Neural progenitor cell (in vitro differentiated cells): ENCODE results near the gene MDGA2. TPM values are rescaled to one million over a fixed set of nuclear protein-coding genes. Genes with fewer than 3 reads are reported as not detected.

ENCODE experiments used
- DNase-seq: peaks from one replicate; pipeline ENCODE4 v3.0.0-alpha.2; 2016; ENCODE audit warnings: low spot score
- H2AFZ ChIP-seq: fragments of 200-600 bp; sonication (generic); replicated peaks from 2 replicates; pipeline ENCODE4 v1.6.1; 2016; ENCODE audit warnings: antibody characterized with exemption
- H3F3A ChIP-seq: fragments of 200-600 bp; sonication (generic); 2 replicates; pipeline ENCODE4 v1.6.1; 2016; ENCODE audit warnings: antibody characterized with exemption, low read depth
- H3K27ac ChIP-seq: fragments of 200-600 bp; sonication (generic); 2 replicates; pipeline ENCODE4 v1.5.1; 2016; ENCODE audit warnings: mild to moderate bottlenecking
- H3K27me3 ChIP-seq: fragments of 200-600 bp; sonication (generic); 2 replicates; pipeline ENCODE4 v1.6.1; 2016; ENCODE audit warnings: mild to moderate bottlenecking, moderate library complexity
- H3K36me3 ChIP-seq: fragments of 200-600 bp; sonication (generic); 2 replicates; pipeline ENCODE4 v1.5.1; 2016
- H3K4me1 ChIP-seq: fragments of 200-600 bp; sonication (generic); 2 replicates; pipeline ENCODE4 v1.6.1; 2016; ENCODE audit warnings: mixed run types
- H3K4me2 ChIP-seq: fragments of 200-600 bp; sonication (generic); 2 replicates; pipeline ENCODE4 v1.6.1; 2016
- H3K4me3 ChIP-seq: fragments of 200-600 bp; sonication (generic); 2 replicates; pipeline ENCODE4 v1.5.1; 2016
- H3K79me2 ChIP-seq: fragments of 200-600 bp; sonication (generic); 2 replicates; pipeline ENCODE4 v1.6.1; 2016; ENCODE audit warnings: low read depth
- H3K9ac ChIP-seq: fragments of 200-600 bp; sonication (generic); 2 replicates; pipeline ENCODE4 v1.6.1; 2016
- H3K9me3 ChIP-seq: fragments of 200-600 bp; sonication (generic); 2 replicates; pipeline ENCODE4 v1.5.1; 2016; ENCODE audit warnings: low read depth
- H4K20me1 ChIP-seq: fragments of 200-600 bp; sonication (generic); 2 replicates; pipeline ENCODE4 v1.6.1; 2016; ENCODE audit warnings: low read depth
- H3K27ac Mint-ChIP-seq: 3 replicates; pipeline ENCODE4 v1.8.0; 2021; ENCODE audit warnings: mixed read lengths
- H3K27me3 Mint-ChIP-seq: 2 replicates; pipeline ENCODE4 v1.8.0; 2022; ENCODE audit warnings: low read depth, mild to moderate bottlenecking, inconsistent platforms, moderate library complexity, mixed read lengths; ENCODE audit not compliant: insufficient read depth
- H3K36me3 Mint-ChIP-seq: 3 replicates; pipeline ENCODE4 v1.8.0; 2021; ENCODE audit warnings: mixed read lengths
- H3K4me1 Mint-ChIP-seq: 3 replicates; pipeline ENCODE4 v1.8.0; 2021; ENCODE audit warnings: mixed read lengths
- H3K4me3 Mint-ChIP-seq: 3 replicates; pipeline ENCODE4 v1.8.0; 2021; ENCODE audit warnings: mild to moderate bottlenecking, moderate library complexity, mixed read lengths
- H3K9me3 Mint-ChIP-seq: 3 replicates; pipeline ENCODE4 v1.8.0; 2020; ENCODE audit warnings: mixed read lengths
- CTCF ChIP-seq: fragments of 200-600 bp; sonication (generic); IDR thresholded peaks from 2 replicates; pipeline ENCODE4 v1.5.1; 2017; ENCODE audit warnings: antibody characterized with exemption, mild to moderate bottlenecking
- EZH2 ChIP-seq: fragments of 200-600 bp; sonication (generic); IDR thresholded peaks from 2 replicates; pipeline ENCODE4 v1.6.1; 2017; ENCODE audit warnings: antibody characterized with exemption, mild to moderate bottlenecking, moderate library complexity
- EZH2phosphoT487 ChIP-seq: fragments of 200-600 bp; sonication (generic); IDR thresholded peaks from 2 replicates; pipeline ENCODE4 v1.6.1; 2017; ENCODE audit warnings: antibody characterized with exemption
- total RNA-seq: library from RNA; depleted of rRNA; stranded (reverse); fragments of >200 nt; gene quantifications from 2 replicates; pipeline ENCODE4 v1.2.3, GENCODE V29; 2015; ENCODE audit warnings: low replicate concordance

The MDGA2 gene
- total RNA-seq, 1 donor from 2014 or later = 1.0 TPM

DNA sequence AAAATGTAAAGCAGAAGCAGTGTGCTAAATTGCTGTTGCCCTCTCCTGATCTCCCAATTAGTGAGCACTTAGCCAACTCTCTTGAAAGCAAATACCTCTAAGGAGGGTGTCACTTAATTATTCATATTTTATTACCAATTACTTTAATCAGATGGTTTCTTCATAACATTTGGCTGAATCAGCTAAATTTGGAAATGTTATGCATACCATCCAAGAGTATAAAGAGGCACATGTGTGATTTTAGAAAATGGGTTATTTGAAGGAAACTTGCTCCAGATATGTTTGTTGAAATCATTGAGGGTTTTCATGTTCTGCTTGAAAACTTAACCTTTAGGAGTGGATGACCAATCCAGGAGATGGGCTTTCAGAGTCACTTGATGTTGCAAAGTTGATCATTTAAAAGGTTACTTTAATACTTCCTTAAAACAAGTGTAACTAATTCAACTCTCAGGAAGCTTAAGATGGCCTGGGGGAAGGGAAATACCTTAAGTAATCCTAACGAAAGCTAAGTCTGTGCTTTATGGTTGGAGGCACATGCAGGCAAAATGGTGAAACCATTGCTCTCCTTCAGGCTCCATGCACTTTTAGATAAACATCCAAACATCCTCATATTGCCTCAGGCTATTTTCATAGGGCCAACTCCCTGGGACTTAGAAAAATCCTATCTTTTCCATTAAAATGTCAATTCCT is 434.5 kb downstream of the MDGA2 start:
- DNase-seq = peak; percentile 7
- Histone ChIP-seq H3K27ac (no peak overlapping the region), H3K36me3 (no peaks in the 10 kb centered on the region), H3K4me3 (no peak overlapping the region), H3K4me2 (no peak overlapping the region), H4K20me1 (no peaks in the 10 kb centered on the region), H3K27me3 (no peaks in the 10 kb centered on the region), H3K79me2 (no peaks in the 10 kb centered on the region), H3F3A (no peaks in the 10 kb centered on the region), H3K9ac (no peak overlapping the region), H2AFZ (peak overlapping the region; percentile 34), H3K9me3 (no peaks in the 10 kb centered on the region), H3K4me1 (no peaks in the 10 kb centered on the region)
- H3K4me3 Mint-ChIP-seq = no peak overlapping the region
- no peaks in the 10 kb centered on the region for H3K4me1 Mint-ChIP-seq
- no peak overlapping the region for H3K27ac Mint-ChIP-seq
- H3K36me3 Mint-ChIP-seq = peaks cover 2% of the 10 kb centered on the region
- H3K9me3 Mint-ChIP-seq = no peaks in the 10 kb centered on the region
- no peaks in the 10 kb centered on the region for H3K27me3 Mint-ChIP-seq
- TF ChIP-seq EZH2phosphoT487 (no peak), EZH2 (no peak), CTCF (no peak)

DNA sequence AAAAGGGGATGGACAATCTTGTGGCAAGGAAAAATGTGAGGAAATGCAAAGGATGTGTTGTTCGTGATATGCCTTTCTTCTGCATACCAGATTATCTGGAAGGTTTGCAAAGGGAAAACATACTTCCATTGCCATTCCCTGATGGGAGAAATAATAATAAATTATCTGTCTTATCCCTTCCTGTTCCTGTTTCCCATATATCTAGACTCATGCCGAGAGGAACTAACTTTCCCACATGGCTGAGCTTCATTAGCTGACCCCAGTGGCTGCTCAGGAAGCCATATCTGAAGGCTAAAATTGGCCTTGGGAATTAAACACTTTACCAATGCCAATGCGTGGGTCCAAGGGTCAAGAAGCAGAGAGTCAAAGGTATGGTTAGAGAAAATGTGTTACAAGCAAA is 439.8 kb downstream of the MDGA2 start:
- H3K27ac ChIP-seq = no peak overlapping the region
- Mint-ChIP-seq H3K4me1 (no peaks in the 10 kb centered on the region), H3K36me3 (no peaks in the 10 kb centered on the region), H3K27me3 (no peaks in the 10 kb centered on the region), H3K27ac (no peak overlapping the region), H3K4me3 (no peak overlapping the region), H3K9me3 (no peaks in the 10 kb centered on the region)
- no peaks in the 10 kb centered on the region for H3K79me2 ChIP-seq
- no peak for TF ChIP-seq CTCF
- TF ChIP-seq EZH2 = no peak
- TF ChIP-seq EZH2phosphoT487 = no peak
- no peaks in the 10 kb centered on the region for H3K27me3 ChIP-seq
- DNase-seq = no peak
- H2AFZ ChIP-seq = no peak overlapping the region
- no peaks in the 10 kb centered on the region for H4K20me1 ChIP-seq
- H3K36me3 ChIP-seq = no peaks in the 10 kb centered on the region
- H3F3A ChIP-seq = no peaks in the 10 kb centered on the region
- no peak overlapping the region for H3K9ac ChIP-seq
- no peaks in the 10 kb centered on the region for H3K9me3 ChIP-seq
- no peaks in the 10 kb centered on the region for H3K4me1 ChIP-seq
- H3K4me2 ChIP-seq = no peak overlapping the region
- H3K4me3 ChIP-seq = no peak overlapping the region

GRCh38 chr14:47226877-47227520 is 448.4 kb downstream of the MDGA2 start:
- Histone ChIP-seq H3K79me2 (no peaks in the 10 kb centered on the region), H3K4me2 (no peak overlapping the region), H3K4me3 (no peak overlapping the region), H3K27me3 (no peaks in the 10 kb centered on the region), H4K20me1 (no peaks in the 10 kb centered on the region), H3K4me1 (no peaks in the 10 kb centered on the region), H3K9me3 (no peaks in the 10 kb centered on the region), H2AFZ (no peak overlapping the region), H3K27ac (no peak overlapping the region), H3F3A (no peaks in the 10 kb centered on the region), H3K9ac (no peak overlapping the region), H3K36me3 (no peaks in the 10 kb centered on the region)
- Mint-ChIP-seq H3K4me3 (no peak overlapping the region), H3K27ac (no peak overlapping the region), H3K27me3 (no peaks in the 10 kb centered on the region), H3K4me1 (peaks cover 7% of the 10 kb centered on the region), H3K36me3 (no peaks in the 10 kb centered on the region), H3K9me3 (no peaks in the 10 kb centered on the region)
- no peak for DNase-seq
- TF ChIP-seq EZH2 = no peak
- TF ChIP-seq EZH2phosphoT487 = no peak
- TF ChIP-seq CTCF = no peak
